ENCODE results near the gene RNF223. TPM values are rescaled to one million over a fixed set of nuclear protein-coding genes. Genes with fewer than 3 reads are reported as not detected.

The RNF223 gene
- total RNA-seq, 4 donors from 2014 or later = not detected

- DNase-seq (ENCODE audit: low spot score) (no peak), ATAC-seq (ENCODE audit: low FRiP score) (no peak)
- TF ChIP-seq CTCF (IDR thresholded peaks at IDR 0.05) = no peak
Observed at GRCh38 chr1:1088801-1089680, 14.9 kb upstream of the RNF223 start.

- no peak for DNase-seq (ENCODE audit: low spot score)
- ATAC-seq (ENCODE audit: low FRiP score) = no peak
- no peak for TF ChIP-seq CTCF (IDR thresholded peaks at IDR 0.05)
Observed at GRCh38 chr1:1088029-1088800, 14.1 kb upstream of the RNF223 start.

GRCh38 chr1:1087351-1088028 lies 13.4 kb upstream of the RNF223 start:
- DNase-seq (ENCODE audit: low spot score) (no peak), ATAC-seq (ENCODE audit: low FRiP score) (no peak)
- TF ChIP-seq CTCF (IDR thresholded peaks at IDR 0.05) = no peak

- DNase-seq (ENCODE audit: low spot score) (no peak), ATAC-seq (ENCODE audit: low FRiP score) (no peak)
- no peak for TF ChIP-seq CTCF (IDR thresholded peaks at IDR 0.05)
Observed at GRCh38 chr1:1086911-1087341, 12.8 kb upstream of the RNF223 start.

GRCh38 chr1:1085911-1086841 lies 12.1 kb upstream of the RNF223 start:
- ATAC-seq (ENCODE audit: low FRiP score) (no peak), DNase-seq (ENCODE audit: low spot score) (no peak)
- no peak for TF ChIP-seq CTCF (IDR thresholded peaks at IDR 0.05)
